HUES48 (cell line): ENCODE results near the gene SUGP2.

Source experiments
- H3K27ac ChIP-seq: one replicate; pipeline ENCODE4 v1.7.0; 2013; ENCODE audit warnings: low read depth, low read length, inconsistent platforms
- H3K27me3 ChIP-seq: 2 replicates; pipeline ENCODE4 v1.6.1; 2013; ENCODE audit warnings: mild to moderate bottlenecking, low read length; ENCODE audit not compliant: control insufficient read depth, insufficient read depth
- H3K36me3 ChIP-seq: 2 replicates; pipeline ENCODE4 v1.6.1; 2013; ENCODE audit warnings: low read length; ENCODE audit not compliant: control insufficient read depth, insufficient read depth
- H3K4me1 ChIP-seq: 2 replicates; pipeline ENCODE4 v1.6.1; 2013; ENCODE audit warnings: mild to moderate bottlenecking, low read length; ENCODE audit not compliant: control insufficient read depth, insufficient read depth
- H3K4me3 ChIP-seq: 2 replicates; pipeline ENCODE4 v1.5.1; 2013; ENCODE audit warnings: mild to moderate bottlenecking, low read depth, low read length
- H3K9ac ChIP-seq: 2 replicates; pipeline ENCODE4 v1.6.1; 2013; ENCODE audit warnings: mild to moderate bottlenecking, low read depth, low read length, moderate library complexity
- H3K9me3 ChIP-seq: 2 replicates; pipeline ENCODE4 v1.6.1; 2013; ENCODE audit warnings: low read length; ENCODE audit not compliant: control insufficient read depth, insufficient read depth

Gene SUGP2

GRCh38 chr19:19057720-19058119 lies 24.4 kb upstream of the SUGP2 start:
- Histone ChIP-seq H3K4me3 (no peak overlapping the region), H3K27me3 (no peaks in the 10 kb centered on the region; the same call in 1 of the 2 replicates), H3K4me1 (peaks cover 8% of the 10 kb centered on the region; the same call in 1 of the 2 replicates), H3K27ac (no peak overlapping the region), H3K9ac (no peak overlapping the region), H3K9me3 (no peaks in the 10 kb centered on the region), H3K36me3 (peaks cover 64% of the 10 kb centered on the region)

DNA sequence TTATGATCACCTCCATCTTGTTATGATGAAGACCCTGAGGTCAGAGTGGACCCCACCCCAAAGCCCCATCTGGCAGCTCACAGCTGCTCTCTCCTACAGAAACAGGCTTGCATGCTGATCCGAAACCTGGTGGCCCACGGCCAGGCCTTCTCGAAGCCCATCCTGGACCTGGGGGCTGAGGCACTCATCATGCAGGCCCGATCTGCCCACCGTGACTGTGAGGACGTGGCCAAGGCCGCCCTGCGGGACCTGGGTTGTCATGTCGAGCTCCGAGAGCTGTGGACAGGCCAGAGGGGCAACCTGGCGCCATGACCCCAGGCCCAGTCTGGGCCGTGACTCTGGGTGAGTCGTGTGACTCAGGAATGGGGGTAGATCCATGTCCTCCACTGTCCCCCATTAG lies 24.0 kb upstream of the SUGP2 start:
- no peak overlapping the region for H3K9ac ChIP-seq
- H3K27ac ChIP-seq, result no peak overlapping the region
- no peaks in the 10 kb centered on the region for H3K9me3 ChIP-seq
- no peaks in the 10 kb centered on the region; the same call in 1 of the 2 replicates for H3K27me3 ChIP-seq
- peaks cover 4% of the 10 kb centered on the region; the same call in 1 of the 2 replicates for H3K4me1 ChIP-seq
- no peak overlapping the region for H3K4me3 ChIP-seq
- H3K36me3 ChIP-seq, result peaks cover 68% of the 10 kb centered on the region

DNA sequence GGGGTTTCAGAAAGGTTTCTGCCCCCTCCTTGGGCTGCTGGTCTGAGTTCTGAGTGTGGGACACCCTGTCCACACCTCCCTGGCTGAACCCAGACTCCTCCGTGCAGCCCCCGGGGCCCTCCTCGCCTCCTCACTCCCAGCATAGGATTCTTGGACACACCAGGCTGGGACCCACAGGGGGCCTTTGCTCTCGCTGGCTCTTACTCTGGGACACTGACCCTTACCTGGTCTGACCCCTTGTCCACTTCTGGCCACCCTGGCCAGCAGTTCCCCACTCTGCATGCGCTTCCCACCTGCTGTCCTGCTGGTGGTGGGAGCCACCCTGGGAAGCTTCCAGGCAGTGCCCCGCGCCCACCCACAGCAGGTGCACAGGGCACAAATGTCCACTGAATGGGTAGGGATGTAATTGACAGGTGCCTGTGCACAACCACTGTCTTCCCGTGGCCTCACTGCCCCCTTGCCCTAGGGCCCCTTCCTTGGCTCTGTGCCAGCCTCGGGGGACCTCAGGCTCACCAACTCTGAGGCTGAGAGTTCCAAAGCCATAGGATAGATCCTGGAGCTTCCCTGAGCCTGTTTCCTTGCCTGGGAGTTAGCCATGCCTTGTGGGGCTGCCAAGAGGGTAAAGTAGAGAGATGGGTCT lies 23.4 kb upstream of the SUGP2 start:
- Histone ChIP-seq H3K9me3 (no peaks in the 10 kb centered on the region), H3K4me1 (no peaks in the 10 kb centered on the region), H3K27me3 (no peaks in the 10 kb centered on the region; the same call in 1 of the 2 replicates), H3K27ac (no peak overlapping the region), H3K9ac (no peak overlapping the region), H3K4me3 (no peak overlapping the region), H3K36me3 (peaks cover 70% of the 10 kb centered on the region)

- no peaks in the 10 kb centered on the region for H3K27me3 ChIP-seq
- no peaks in the 10 kb centered on the region for H3K4me1 ChIP-seq
- peaks cover 75% of the 10 kb centered on the region for H3K36me3 ChIP-seq
- no peaks in the 10 kb centered on the region for H3K9me3 ChIP-seq
- H3K4me3 ChIP-seq, result no peak overlapping the region
- no peak overlapping the region for H3K27ac ChIP-seq
- no peak overlapping the region for H3K9ac ChIP-seq
Measured at GRCh38 chr19:19055701-19056100, 22.4 kb upstream of the SUGP2 start.

- Histone ChIP-seq H3K27me3 (no peaks in the 10 kb centered on the region), H3K4me3 (no peak overlapping the region), H3K9ac (no peak overlapping the region), H3K36me3 (peaks cover 79% of the 10 kb centered on the region), H3K9me3 (no peaks in the 10 kb centered on the region), H3K27ac (no peak overlapping the region), H3K4me1 (no peaks in the 10 kb centered on the region)
Measured at GRCh38 chr19:19054939-19055440, 21.7 kb upstream of the SUGP2 start.

- H3K4me1 ChIP-seq, result no peaks in the 10 kb centered on the region
- no peak overlapping the region for H3K27ac ChIP-seq
- H3K9me3 ChIP-seq, result no peaks in the 10 kb centered on the region
- no peaks in the 10 kb centered on the region for H3K27me3 ChIP-seq
- peaks cover 79% of the 10 kb centered on the region for H3K36me3 ChIP-seq
- H3K9ac ChIP-seq, result no peak overlapping the region
- no peak overlapping the region for H3K4me3 ChIP-seq
Measured at GRCh38 chr19:19054315-19054938, 21.1 kb upstream of the SUGP2 start.

DNA sequence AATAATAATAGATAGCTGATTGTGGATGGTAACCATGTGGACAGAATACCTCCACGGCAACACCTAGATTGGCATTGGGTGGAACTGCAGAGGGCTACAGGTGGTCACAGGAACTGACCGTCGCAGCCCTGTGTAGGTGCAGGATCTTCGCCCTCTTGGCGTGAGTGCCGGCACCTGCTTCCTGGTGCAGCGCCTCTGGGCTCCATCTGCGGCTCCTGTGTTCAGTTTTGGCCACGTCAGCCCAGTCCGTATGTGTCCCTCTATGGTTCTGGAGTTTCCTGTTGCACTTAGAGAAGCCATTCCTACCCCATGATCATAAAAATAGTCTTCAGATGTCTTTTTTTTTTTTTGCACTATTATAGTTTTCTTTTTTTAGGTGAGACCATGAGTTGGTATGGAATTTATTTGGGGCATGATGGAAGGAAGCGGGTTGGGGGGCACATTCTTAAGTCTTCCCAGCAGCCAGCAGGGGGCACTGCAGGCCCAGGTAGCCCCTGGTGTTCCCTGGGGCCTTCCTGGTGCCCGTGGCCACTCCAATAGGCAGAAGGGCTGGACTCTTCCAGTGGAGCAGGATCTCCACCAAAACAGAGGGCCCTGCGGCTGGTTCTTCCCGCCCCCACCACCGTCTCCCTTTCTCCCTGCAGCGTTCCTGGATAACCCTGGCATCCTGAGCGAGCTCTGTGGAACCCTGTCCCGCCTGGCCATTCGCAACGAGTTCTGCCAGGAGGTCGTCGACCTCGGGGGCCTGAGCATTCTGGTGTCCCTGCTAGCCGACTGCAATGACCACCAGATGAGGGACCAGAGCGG lies 20.4 kb upstream of the SUGP2 start:
- H3K4me3 ChIP-seq, result no peak overlapping the region
- no peaks in the 10 kb centered on the region for H3K27me3 ChIP-seq
- H3K9ac ChIP-seq, result no peak overlapping the region
- H3K36me3 ChIP-seq, result peaks cover 86% of the 10 kb centered on the region
- H3K4me1 ChIP-seq, result no peaks in the 10 kb centered on the region
- H3K27ac ChIP-seq, result no peak overlapping the region
- H3K9me3 ChIP-seq, result no peaks in the 10 kb centered on the region

DNA sequence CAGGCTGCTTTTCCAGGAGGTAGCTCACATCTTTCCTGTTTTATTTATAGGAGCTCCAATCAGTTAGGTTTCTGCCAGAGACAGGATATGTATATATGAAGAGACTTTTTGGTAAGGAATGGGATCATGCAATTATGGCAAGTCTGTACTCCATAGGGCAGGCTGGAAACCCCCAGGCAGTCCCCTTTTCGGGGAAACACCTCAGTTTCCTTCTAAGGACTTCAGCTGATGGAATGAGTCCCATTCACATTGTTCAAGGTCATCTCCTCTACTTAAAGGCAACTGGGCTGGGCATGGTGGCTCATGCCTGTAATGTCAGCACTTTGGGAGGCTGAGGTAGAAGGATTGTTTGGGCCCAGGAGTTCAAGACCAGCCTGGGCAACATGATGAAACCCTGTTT lies 19.6 kb upstream of the SUGP2 start:
- Histone ChIP-seq H3K9me3 (no peaks in the 10 kb centered on the region), H3K9ac (no peak overlapping the region), H3K27ac (no peak overlapping the region), H3K36me3 (peaks cover 83% of the 10 kb centered on the region), H3K27me3 (no peaks in the 10 kb centered on the region), H3K4me3 (no peak overlapping the region), H3K4me1 (no peaks in the 10 kb centered on the region)

DNA sequence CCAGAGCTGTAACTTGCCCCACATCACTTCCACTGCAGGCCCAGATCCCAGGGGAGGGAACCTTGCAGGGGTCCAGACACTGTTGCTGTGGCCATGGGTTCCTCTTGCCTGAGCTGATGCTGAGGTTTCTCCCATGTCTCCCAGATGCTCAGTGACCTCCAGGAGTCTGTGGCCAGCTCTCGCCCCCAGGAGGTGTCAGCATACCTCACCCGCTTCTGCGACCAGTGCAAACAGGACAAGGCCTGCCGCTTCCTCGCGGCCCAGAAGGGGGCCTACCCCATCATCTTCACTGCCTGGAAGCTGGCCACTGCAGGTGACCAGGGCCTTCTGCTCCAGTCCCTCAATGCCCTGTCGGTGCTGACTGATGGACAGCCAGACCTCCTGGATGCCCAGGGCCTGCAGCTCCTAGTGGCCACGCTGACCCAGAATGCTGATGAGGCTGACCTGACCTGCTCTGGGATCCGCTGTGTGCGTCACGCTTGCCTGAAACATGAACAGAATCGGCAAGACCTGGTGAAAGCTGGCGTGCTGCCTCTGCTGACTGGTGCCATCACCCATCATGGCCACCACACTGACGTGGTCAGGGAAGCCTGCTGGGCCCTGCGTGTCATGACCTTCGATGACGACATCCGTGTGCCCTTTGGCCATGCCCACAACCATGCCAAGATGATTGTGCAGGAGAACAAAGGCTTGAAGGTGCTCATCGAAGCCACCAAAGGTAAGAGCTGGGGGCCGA lies 18.3 kb upstream of the SUGP2 start:
- H3K4me3 ChIP-seq, result no peak overlapping the region
- H3K27me3 ChIP-seq, result no peaks in the 10 kb centered on the region
- peaks cover 83% of the 10 kb centered on the region for H3K36me3 ChIP-seq
- no peaks in the 10 kb centered on the region for H3K4me1 ChIP-seq
- H3K27ac ChIP-seq, result no peak overlapping the region
- H3K9me3 ChIP-seq, result no peaks in the 10 kb centered on the region
- H3K9ac ChIP-seq, result no peak overlapping the region

DNA sequence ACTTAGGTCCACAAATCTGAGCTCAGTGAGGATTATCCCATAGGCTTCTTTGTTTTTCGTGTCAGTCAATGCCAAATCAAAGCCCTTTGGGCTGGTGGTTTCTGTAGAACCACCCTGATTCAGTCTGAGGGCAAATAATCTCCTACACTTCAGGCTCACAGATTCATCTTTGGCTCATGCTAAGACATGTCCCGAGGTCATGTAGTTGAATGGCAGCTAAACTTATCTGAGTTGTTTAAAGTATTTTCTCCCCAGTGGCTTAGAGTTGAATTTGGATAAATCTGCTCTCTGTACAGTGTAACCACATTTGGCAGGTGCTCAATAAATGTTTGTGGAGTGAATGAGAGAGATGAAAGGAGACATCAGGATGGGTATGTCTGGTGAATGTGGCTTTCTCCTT lies 17.4 kb upstream of the SUGP2 start:
- Histone ChIP-seq H3K4me3 (no peak overlapping the region), H3K4me1 (no peaks in the 10 kb centered on the region), H3K36me3 (peaks cover 83% of the 10 kb centered on the region), H3K9ac (no peak overlapping the region), H3K27ac (no peak overlapping the region), H3K27me3 (no peaks in the 10 kb centered on the region), H3K9me3 (no peaks in the 10 kb centered on the region)
